Measurements from ENCODE around the gene NHERF1.

DNA sequence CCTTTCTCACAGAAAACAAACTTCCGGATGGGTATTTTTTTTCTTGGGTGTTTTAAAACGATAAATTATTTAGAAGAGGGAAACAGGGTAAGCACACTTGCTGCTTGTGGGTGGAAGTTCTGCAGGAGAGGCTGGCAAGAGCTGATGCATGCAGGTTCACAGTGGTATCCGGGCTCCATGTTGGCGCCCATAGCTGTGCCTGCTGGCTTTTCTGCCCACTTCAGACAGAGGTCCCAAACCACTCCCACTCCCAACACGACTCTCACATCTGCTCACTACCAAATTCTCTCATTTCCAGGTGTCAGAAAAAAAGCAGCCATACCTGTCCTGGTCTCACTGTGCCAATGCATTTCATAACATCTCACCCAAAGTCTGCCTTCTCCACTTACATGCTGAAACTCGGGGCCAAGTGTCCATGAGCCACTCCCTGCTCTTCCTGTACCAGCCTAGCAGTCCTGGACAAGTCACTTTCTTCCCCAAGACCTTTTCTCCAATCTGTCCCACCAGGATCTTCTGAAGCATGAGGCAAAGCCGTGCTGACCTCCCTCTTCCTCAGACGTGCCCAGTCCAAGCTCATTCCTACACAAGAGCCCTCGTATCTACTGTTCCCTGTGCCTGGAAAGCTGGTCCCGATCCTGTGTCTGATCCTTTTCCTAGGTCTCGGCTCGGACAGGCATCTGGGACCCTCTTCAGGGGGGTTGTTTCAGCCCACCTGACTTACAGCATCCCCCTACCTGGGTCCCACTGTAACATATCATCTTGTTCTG is 37.2 kb upstream of the NHERF1 start:
- TF ChIP-seq CTCF (IDR thresholded peaks at IDR 0.05; ENCODE audit: low read depth, low read length) (no peak), EZH2phosphoT487 (IDR thresholded peaks at IDR 0.05; ENCODE audit: low read depth) (no peak)
